Testis (tissue), 2 donors: ENCODE data around the gene CLCN4.

Source experiments
- POLR2A ChIP-seq: fragments of 450-650 bp; IDR thresholded peaks from one replicate; pipeline ENCODE4 v1.6.1; 2017; ENCODE audit warnings: antibody characterized with exemption, mild to moderate bottlenecking, moderate library complexity
- TF ChIP-seq, protein P1 (sequence below), 3 experiments: fragments of 450-650 bp in 2 of 3; fragments of 200-600 bp in 1 of 3; sonication (generic) in 1 of 3; IDR thresholded peaks; one replicate each; pipeline ENCODE4 v1.5.1; 2016 to 2019; ENCODE audit warnings: antibody characterized with exemption in 3 of 3, mild to moderate bottlenecking in 2 of 3, moderate library complexity in 1 of 3

GRCh38 chrX:10173331-10173900 is 16.6 kb downstream of the CLCN4 start:
- TF ChIP-seq, protein P1, sequence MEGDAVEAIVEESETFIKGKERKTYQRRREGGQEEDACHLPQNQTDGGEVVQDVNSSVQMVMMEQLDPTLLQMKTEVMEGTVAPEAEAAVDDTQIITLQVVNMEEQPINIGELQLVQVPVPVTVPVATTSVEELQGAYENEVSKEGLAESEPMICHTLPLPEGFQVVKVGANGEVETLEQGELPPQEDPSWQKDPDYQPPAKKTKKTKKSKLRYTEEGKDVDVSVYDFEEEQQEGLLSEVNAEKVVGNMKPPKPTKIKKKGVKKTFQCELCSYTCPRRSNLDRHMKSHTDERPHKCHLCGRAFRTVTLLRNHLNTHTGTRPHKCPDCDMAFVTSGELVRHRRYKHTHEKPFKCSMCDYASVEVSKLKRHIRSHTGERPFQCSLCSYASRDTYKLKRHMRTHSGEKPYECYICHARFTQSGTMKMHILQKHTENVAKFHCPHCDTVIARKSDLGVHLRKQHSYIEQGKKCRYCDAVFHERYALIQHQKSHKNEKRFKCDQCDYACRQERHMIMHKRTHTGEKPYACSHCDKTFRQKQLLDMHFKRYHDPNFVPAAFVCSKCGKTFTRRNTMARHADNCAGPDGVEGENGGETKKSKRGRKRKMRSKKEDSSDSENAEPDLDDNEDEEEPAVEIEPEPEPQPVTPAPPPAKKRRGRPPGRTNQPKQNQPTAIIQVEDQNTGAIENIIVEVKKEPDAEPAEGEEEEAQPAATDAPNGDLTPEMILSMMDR (IDR thresholded peaks at IDR 0.05), result no peak
- no peak for TF ChIP-seq POLR2A
